Measurements from ENCODE around the gene SPTBN5.

The SPTBN5 gene

GRCh38 chr15:41866263-41866703 is 27.6 kb downstream of the SPTBN5 start:
- no peak for ATAC-seq
- TF ChIP-seq, protein P1, sequence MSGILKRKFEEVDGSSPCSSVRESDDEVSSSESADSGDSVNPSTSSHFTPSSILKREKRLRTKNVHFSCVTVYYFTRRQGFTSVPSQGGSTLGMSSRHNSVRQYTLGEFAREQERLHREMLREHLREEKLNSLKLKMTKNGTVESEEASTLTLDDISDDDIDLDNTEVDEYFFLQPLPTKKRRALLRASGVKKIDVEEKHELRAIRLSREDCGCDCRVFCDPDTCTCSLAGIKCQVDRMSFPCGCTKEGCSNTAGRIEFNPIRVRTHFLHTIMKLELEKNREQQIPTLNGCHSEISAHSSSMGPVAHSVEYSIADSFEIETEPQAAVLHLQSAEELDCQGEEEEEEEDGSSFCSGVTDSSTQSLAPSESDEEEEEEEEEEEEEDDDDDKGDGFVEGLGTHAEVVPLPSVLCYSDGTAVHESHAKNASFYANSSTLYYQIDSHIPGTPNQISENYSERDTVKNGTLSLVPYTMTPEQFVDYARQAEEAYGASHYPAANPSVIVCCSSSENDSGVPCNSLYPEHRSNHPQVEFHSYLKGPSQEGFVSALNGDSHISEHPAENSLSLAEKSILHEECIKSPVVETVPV (CRISPR knock-in tag; IDR thresholded peaks at IDR 0.05), result no peak
- TF ChIP-seq ZNF8 (CRISPR knock-in tag; IDR thresholded peaks at IDR 0.05), result no peak
- TF ChIP-seq ZFP30 (CRISPR knock-in tag; IDR thresholded peaks at IDR 0.05), result no peak
- TF ChIP-seq TSHZ2 (CRISPR knock-in tag; IDR thresholded peaks at IDR 0.05), result no peak
- no peak for TF ChIP-seq ZFP3 (CRISPR knock-in tag; IDR thresholded peaks at IDR 0.05)
- no peak for TF ChIP-seq RARB (CRISPR knock-in tag; IDR thresholded peaks at IDR 0.05)

GRCh38 chr15:41865490-41866055 is 28.3 kb downstream of the SPTBN5 start:
- no peak for ATAC-seq
- TF ChIP-seq CSDC2 (CRISPR knock-in tag; IDR thresholded peaks at IDR 0.05), result no peak
- TF ChIP-seq CREB5 (CRISPR knock-in tag; IDR thresholded peaks at IDR 0.05; ENCODE audit: low read depth), result no peak
- TF ChIP-seq TCF4 (CRISPR knock-in tag; IDR thresholded peaks at IDR 0.05; ENCODE audit: borderline replicate concordance), result no peak
- no peak for TF ChIP-seq ZNF70 (CRISPR knock-in tag; IDR thresholded peaks at IDR 0.05)
- no peak for TF ChIP-seq POU6F1 (CRISPR knock-in tag; IDR thresholded peaks at IDR 0.05; ENCODE audit: borderline replicate concordance, low read depth)
- no peak for TF ChIP-seq ZC3H10 (CRISPR knock-in tag; IDR thresholded peaks at IDR 0.05)
- no peak for TF ChIP-seq RARB (CRISPR knock-in tag; IDR thresholded peaks at IDR 0.05)
- no peak for TF ChIP-seq TOX (CRISPR knock-in tag; IDR thresholded peaks at IDR 0.05; ENCODE audit: borderline replicate concordance)
- TF ChIP-seq ZNF8 (CRISPR knock-in tag; IDR thresholded peaks at IDR 0.05), result no peak
- no peak for TF ChIP-seq ISL1 (CRISPR knock-in tag; IDR thresholded peaks at IDR 0.05)
- TF ChIP-seq PATZ1 (CRISPR knock-in tag; IDR thresholded peaks at IDR 0.05; ENCODE audit: borderline replicate concordance), result no peak
- TF ChIP-seq BACH2 (CRISPR knock-in tag; IDR thresholded peaks at IDR 0.05; ENCODE audit: borderline replicate concordance), result no peak
- TF ChIP-seq, protein P1 (CRISPR knock-in tag; IDR thresholded peaks at IDR 0.05), result no peak
- no peak for TF ChIP-seq TSHZ2 (CRISPR knock-in tag; IDR thresholded peaks at IDR 0.05)
- no peak for TF ChIP-seq GLIS3 (CRISPR knock-in tag; IDR thresholded peaks at IDR 0.05)
- no peak for TF ChIP-seq ZFP3 (CRISPR knock-in tag; IDR thresholded peaks at IDR 0.05)
- TF ChIP-seq ZFP30 (CRISPR knock-in tag; IDR thresholded peaks at IDR 0.05), result no peak
- TF ChIP-seq ZNF565 (CRISPR knock-in tag; conservative IDR thresholded peaks at IDR 0.05; ENCODE audit: low read depth), result no peak
- TF ChIP-seq PPARA (CRISPR knock-in tag; IDR thresholded peaks at IDR 0.05; ENCODE audit: borderline replicate concordance), result no peak
- no peak for TF ChIP-seq ARNTL (CRISPR knock-in tag; IDR thresholded peaks at IDR 0.05; ENCODE audit: borderline replicate concordance, low read depth)
